ENCODE results near the gene SERPINE3.
A peak's percentile ranks its signal among the peaks of the same experiment; 100 is the strongest.

Gene SERPINE3

DNA sequence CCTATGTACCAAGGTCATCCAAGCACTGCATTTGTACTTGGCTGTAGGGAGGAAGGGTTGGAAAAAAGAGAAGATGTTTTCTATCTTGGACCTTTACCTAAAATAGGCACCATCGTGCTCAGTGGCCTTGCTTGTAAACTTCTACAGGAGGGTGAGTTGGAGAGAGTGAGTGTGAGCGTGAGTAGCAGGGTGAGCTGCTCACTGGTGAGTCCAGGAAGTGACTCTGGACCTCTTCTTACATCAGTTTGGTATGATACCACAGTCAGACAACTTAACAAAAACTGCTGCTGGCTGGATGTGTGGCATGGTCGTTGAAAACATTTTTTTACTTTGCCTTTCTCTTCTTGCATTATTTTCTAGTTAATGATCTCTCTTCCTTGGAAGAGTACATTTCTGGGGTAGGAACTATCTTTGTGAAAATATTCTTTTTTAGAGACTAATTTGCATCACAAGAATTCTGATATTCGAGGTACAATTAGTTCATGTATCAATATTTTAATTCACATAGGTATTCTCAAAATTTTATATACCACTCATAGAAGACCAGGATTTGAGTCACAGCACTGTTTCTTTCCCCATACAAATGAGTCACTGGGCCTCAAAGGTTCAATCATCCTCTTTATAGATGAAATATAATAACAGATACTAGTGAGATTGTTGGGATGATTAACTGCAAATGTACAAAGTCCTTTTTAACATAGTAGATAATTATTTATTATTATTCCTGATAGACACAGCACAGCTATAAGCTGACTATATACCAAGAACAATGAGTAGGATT is 651 bp downstream of the SERPINE3 start:
- Mint-ChIP-seq H3K4me3 (no peak overlapping the region), H3K27me3 (no peaks in the 10 kb centered on the region), H3K9me3 (no peaks in the 10 kb centered on the region), H3K36me3 (ENCODE audit: low read depth) (no peaks in the 10 kb centered on the region), H3K27ac (no peak overlapping the region), H3K4me1 (peaks cover 2% of the 10 kb centered on the region)
- DNase-seq (no peak), ATAC-seq (peak; percentile 37)

DNA sequence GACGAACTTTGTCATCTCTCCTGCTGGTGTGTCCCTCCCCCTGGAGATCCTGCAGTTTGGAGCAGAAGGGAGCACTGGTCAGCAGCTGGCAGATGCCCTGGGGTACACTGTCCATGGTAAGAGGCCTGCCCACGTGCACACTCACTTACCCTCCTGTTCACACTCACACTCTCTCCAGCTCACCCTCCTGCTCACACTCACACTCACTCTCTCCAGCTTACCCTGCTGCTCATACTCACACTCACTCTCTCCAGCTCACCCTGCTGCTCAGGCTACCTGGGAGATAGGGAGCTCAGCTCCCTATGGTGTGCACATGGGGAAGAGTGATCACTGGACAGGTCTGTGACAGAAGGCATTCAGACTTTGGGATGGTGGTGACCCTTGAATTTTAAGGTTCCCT is 1.7 kb downstream of the SERPINE3 start:
- no peak overlapping the region for H3K4me3 Mint-ChIP-seq
- H3K27ac Mint-ChIP-seq, result no peak overlapping the region
- no peaks in the 10 kb centered on the region for H3K9me3 Mint-ChIP-seq
- H3K4me1 Mint-ChIP-seq, result peaks cover 2% of the 10 kb centered on the region
- no peak for ATAC-seq
- H3K36me3 Mint-ChIP-seq (ENCODE audit: low read depth), result no peaks in the 10 kb centered on the region
- DNase-seq, result no peak
- no peaks in the 10 kb centered on the region for H3K27me3 Mint-ChIP-seq

DNA sequence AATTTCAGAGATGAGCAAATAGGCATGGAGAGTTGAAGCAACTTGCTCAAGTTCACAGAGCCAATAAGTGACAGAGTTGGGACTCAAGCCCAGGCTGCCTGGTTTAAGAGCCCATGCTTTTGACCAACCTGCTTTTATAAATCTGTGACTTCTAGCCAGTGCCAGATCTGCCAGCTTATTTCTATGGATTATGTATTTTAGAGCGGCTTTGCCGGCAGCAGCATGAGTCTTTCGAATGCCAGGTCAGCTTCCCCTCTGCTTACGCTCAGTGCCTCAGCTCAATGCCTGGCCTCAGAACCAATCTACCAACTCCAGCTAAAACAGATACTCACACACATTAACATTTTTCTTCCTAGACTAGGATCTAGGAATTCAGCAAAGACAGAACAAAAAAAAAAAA is 2.3 kb downstream of the SERPINE3 start:
- no peaks in the 10 kb centered on the region for H3K27me3 Mint-ChIP-seq
- H3K36me3 Mint-ChIP-seq (ENCODE audit: low read depth), result no peaks in the 10 kb centered on the region
- no peak for ATAC-seq
- H3K4me1 Mint-ChIP-seq, result peaks cover 2% of the 10 kb centered on the region
- H3K4me3 Mint-ChIP-seq, result no peak overlapping the region
- H3K27ac Mint-ChIP-seq, result no peak overlapping the region
- no peaks in the 10 kb centered on the region for H3K9me3 Mint-ChIP-seq
- no peak for DNase-seq

DNA sequence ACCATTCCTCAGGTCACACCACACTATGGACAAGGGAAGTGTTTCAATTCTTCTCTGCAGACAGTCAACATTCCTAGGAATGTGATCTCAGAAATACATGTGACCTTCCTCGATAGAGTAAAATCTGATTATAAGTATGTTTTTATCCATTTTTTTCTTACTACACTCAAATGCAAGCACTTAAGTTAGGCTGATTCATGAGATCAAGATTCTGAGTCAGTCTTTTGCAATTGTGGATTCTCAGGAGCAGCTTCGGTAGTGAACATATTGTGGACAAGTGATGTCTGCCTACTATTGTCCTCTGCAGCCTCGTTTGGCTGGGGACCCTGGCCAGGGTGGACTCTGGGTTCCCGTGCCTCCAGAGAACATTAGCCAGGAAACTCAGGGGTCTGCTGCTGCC is 3.2 kb downstream of the SERPINE3 start:
- no peak overlapping the region for H3K27ac Mint-ChIP-seq
- DNase-seq (no peak), ATAC-seq (no peak)
- H3K4me3 Mint-ChIP-seq, result no peak overlapping the region
- H3K9me3 Mint-ChIP-seq, result no peaks in the 10 kb centered on the region
- peaks cover 2% of the 10 kb centered on the region for H3K4me1 Mint-ChIP-seq
- H3K36me3 Mint-ChIP-seq (ENCODE audit: low read depth), result no peaks in the 10 kb centered on the region
- H3K27me3 Mint-ChIP-seq, result no peaks in the 10 kb centered on the region

DNA sequence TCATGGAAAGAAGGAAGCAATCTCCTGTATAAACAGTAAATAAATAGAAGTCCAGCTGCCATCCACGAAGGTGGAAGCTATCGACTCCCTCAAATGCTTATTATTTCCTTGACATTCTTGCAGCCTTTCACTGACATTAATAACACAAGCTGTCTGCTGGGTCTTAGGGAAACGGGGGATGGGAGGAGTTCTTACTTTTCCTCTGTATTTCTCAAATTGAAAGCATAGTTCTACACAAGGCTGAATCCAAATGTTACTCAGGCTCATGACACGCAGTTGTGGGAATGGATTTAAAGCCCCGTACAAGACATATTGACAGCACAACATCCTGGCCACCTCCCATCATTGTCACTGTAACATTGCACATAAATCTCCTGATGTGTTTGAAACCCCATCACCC is 4.0 kb downstream of the SERPINE3 start:
- ATAC-seq, result no peak
- H3K27ac Mint-ChIP-seq, result no peak overlapping the region
- H3K9me3 Mint-ChIP-seq, result no peaks in the 10 kb centered on the region
- no peaks in the 10 kb centered on the region for H3K27me3 Mint-ChIP-seq
- DNase-seq, result no peak
- no peaks in the 10 kb centered on the region for H3K36me3 Mint-ChIP-seq (ENCODE audit: low read depth)
- no peak overlapping the region for H3K4me3 Mint-ChIP-seq
- peaks cover 2% of the 10 kb centered on the region for H3K4me1 Mint-ChIP-seq

DNA sequence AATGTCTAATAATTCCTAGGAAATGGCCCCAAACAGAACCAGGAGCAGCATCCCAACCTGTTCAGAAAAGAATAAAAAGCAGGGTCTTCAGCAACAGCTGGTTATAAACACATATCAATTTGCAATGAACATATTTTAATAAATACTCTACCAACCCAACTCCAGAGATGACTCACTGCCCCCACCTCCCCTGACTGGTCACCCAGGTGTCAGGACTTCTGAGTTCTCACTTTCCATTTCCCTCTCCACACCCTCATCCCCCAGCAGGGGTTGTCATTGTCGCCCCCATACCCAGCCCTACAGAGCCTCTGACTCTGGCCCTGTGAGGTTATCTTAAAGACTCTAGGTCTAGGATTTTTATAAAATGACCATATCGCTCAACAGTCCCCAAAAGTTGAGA is 6.9 kb downstream of the SERPINE3 start:
- H3K9me3 Mint-ChIP-seq, result no peaks in the 10 kb centered on the region
- no peak for DNase-seq
- ATAC-seq, result no peak
- no peaks in the 10 kb centered on the region for H3K27me3 Mint-ChIP-seq
- no peak overlapping the region for H3K27ac Mint-ChIP-seq
- H3K4me3 Mint-ChIP-seq, result no peak overlapping the region
- H3K36me3 Mint-ChIP-seq (ENCODE audit: low read depth), result peaks cover 4% of the 10 kb centered on the region
- H3K4me1 Mint-ChIP-seq, result no peaks in the 10 kb centered on the region

DNA sequence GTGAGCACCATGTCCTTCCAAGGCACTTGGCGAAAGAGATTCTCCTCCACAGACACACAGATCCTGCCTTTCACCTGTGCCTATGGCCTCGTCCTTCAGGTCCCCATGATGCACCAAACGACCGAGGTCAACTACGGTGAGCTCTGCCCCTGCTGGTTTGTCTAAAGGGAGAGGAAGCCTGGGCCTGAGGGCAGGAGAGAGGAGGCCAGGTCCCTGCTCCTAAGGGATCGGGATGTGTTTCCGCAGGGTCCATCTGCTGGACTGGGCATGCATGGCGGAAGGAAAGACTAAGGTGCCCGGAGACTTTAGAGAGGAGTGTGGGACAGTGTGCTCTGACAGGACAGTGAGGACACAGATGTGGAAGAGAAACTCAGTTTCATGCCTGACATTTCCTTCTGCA is 7.6 kb downstream of the SERPINE3 start:
- Mint-ChIP-seq H3K36me3 (ENCODE audit: low read depth) (peaks cover 5% of the 10 kb centered on the region), H3K9me3 (no peaks in the 10 kb centered on the region), H3K27me3 (no peaks in the 10 kb centered on the region), H3K27ac (no peak overlapping the region), H3K4me1 (no peaks in the 10 kb centered on the region), H3K4me3 (no peak overlapping the region)
- no peak for DNase-seq
- ATAC-seq, result peak; percentile 15

DNA sequence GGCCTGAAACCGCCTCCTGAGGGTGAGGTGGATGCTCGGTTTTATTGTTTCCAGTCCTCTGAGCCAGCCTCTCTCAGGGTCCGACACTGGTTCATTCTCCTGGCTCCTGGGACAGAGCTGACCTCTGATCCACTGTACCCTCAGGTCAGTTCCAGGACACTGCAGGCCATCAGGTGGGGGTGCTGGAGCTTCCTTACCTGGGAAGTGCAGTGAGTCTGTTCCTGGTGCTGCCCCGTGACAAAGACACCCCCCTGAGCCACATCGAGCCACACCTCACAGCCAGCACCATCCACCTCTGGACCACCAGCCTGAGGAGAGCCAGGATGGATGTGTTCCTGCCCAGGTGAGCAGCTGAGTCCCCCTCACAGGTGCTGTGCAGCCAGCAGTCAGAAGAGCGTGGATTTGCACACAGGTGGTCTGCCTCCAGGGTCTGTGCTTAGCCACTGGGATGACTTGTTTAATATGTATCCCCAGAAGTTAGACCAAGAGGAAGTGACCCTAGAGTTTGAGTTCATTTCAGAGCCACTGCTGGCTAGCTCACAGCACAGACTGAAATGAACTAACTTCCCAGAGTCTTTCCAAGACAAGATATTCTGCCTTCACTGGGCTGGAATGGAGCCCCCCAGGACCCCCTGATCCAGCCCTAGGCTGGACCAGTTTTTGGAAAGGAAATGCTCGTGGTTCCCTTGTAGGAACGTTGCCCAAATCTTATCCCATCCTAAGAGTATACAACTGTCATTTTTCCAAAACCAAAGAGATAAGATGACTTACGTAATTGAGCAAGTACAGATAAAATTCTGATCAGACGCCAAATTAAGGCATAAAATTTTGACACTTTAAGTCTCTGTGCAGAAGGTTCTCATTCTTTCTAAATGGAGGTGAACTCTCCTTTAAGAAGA is 8.8 kb downstream of the SERPINE3 start:
- Mint-ChIP-seq H3K27me3 (no peaks in the 10 kb centered on the region), H3K4me3 (no peak overlapping the region), H3K36me3 (ENCODE audit: low read depth) (peaks cover 6% of the 10 kb centered on the region), H3K4me1 (no peaks in the 10 kb centered on the region), H3K27ac (no peak overlapping the region), H3K9me3 (no peaks in the 10 kb centered on the region)
- no peak for ATAC-seq
- DNase-seq, result no peak

DNA sequence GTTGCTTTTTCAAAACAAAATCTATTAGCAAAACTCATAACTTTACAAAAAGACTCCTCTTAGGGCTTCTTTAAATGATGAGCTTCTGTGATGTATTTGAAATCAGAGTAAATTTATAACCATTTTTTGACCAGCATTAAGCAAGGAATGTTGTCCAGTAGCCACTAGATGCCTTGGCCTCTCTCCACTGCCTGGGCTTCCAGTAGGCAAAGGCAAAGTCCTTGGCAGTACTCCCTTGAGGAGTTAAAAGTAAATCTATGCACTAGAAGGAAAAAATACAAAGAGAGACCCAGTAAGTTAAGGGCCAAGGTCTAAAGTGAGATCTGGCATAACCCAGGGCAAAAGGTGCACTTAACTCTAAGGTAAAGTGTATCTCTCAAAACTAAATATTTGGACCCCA is 9.5 kb downstream of the SERPINE3 start:
- ATAC-seq (no peak), DNase-seq (no peak)
- H3K9me3 Mint-ChIP-seq, result no peaks in the 10 kb centered on the region
- no peaks in the 10 kb centered on the region for H3K27me3 Mint-ChIP-seq
- H3K4me3 Mint-ChIP-seq, result no peak overlapping the region
- no peaks in the 10 kb centered on the region for H3K4me1 Mint-ChIP-seq
- no peak overlapping the region for H3K27ac Mint-ChIP-seq
- peaks cover 6% of the 10 kb centered on the region for H3K36me3 Mint-ChIP-seq (ENCODE audit: low read depth)

DNA sequence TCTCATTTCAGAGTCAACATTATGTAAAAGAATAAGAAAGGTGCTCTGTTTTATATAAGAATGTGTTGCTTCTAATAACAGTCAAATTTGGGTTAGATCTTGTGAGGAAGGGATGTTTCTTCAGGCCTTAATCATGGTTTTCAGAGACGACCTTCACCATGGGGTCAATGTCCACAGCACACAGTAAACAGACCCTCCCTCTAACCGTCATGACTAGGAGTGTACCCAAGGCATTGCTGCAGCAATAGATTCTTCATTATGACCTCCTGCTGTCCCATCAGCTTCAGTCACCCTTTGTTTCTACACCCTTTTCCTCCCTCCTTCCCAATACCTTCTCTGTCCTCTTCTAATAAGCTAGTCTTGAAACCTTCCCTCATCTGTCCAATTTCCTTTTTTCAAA is 15.7 kb downstream of the SERPINE3 start:
- Mint-ChIP-seq H3K9me3 (no peaks in the 10 kb centered on the region), H3K4me3 (no peak overlapping the region), H3K4me1 (no peaks in the 10 kb centered on the region), H3K36me3 (ENCODE audit: low read depth) (peaks cover 6% of the 10 kb centered on the region), H3K27ac (no peak overlapping the region), H3K27me3 (no peaks in the 10 kb centered on the region)
- DNase-seq (no peak), ATAC-seq (no peak)

DNA sequence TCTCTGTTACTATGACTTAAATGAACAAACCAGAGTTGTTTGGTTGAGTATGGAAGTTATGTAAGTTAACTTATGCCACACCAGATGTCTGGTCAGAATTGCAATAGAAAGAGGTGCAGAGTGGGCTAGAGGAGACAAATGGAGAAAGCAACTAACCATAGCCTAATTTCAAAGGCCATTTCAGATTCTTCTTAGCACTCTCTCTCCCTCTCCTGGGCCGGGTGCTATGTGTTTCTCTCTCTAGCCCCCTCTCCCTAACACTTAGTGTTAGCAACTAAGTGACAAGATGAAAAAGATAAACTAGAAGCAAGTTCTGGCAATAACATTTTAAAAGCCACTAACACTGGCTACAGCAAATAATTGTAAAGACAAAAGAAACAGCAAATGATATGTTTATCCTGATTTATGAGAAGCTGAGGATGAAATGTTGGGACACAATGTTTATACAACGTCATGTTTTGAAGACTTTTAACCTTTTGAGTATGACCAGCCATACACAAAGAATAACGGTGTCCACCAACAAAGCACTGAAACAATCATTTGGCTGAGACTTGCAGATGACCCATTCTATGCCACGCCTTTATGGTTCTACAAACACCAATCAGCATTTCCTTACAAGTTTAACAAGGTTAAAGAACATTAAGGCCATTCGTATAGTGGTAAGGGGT is 18.6 kb downstream of the SERPINE3 start:
- Mint-ChIP-seq H3K4me1 (peaks cover 5% of the 10 kb centered on the region), H3K27me3 (no peaks in the 10 kb centered on the region), H3K9me3 (no peaks in the 10 kb centered on the region), H3K27ac (no peak overlapping the region), H3K36me3 (ENCODE audit: low read depth) (peaks cover 18% of the 10 kb centered on the region), H3K4me3 (no peak overlapping the region)
- no peak for ATAC-seq
- no peak for DNase-seq

DNA sequence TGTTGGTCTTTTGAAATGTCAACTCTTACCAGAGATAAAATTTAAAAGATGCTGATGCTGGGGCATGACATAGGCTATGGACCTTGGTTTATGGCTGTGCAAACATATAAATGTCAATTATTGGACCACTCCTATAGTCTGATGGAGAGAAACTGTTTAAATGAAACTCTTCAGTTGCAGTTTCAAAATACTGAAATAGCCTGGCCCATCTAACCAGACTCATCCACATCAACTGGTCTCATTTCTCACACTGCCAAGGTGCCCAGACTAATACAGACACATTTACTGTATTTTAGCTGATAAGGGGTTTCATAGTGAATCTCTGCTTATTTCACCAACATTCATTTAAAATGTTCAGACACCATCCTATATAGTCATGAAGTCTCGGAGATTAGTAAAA is 19.9 kb downstream of the SERPINE3 start:
- Mint-ChIP-seq H3K4me3 (no peak overlapping the region), H3K36me3 (ENCODE audit: low read depth) (peaks cover 21% of the 10 kb centered on the region), H3K4me1 (peaks cover 16% of the 10 kb centered on the region), H3K27me3 (no peaks in the 10 kb centered on the region), H3K9me3 (no peaks in the 10 kb centered on the region), H3K27ac (no peak overlapping the region)
- ATAC-seq (no peak), DNase-seq (no peak)

DNA sequence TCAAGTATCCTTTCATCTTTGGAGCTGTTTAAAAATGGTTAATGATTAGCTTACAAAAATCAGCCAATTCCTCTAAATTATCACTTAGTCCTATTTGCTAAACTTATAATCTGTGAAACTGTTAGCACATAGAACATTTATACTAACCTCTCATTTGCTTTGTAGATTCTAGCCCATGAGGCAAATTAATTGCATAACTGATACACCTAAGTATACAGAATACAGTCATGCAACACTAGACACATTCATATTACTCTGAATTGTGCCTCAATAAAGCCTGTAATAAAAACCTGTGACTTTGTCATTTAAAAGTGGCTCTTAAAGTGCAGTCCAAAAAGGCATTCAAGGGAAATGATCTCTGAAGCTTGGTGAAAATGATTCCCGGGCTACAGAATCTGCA is 21.0 kb downstream of the SERPINE3 start:
- Mint-ChIP-seq H3K4me3 (no peak overlapping the region), H3K36me3 (ENCODE audit: low read depth) (peaks cover 31% of the 10 kb centered on the region), H3K4me1 (peaks cover 22% of the 10 kb centered on the region), H3K27ac (no peak overlapping the region), H3K9me3 (no peaks in the 10 kb centered on the region), H3K27me3 (no peaks in the 10 kb centered on the region)
- ATAC-seq (no peak), DNase-seq (no peak)

DNA sequence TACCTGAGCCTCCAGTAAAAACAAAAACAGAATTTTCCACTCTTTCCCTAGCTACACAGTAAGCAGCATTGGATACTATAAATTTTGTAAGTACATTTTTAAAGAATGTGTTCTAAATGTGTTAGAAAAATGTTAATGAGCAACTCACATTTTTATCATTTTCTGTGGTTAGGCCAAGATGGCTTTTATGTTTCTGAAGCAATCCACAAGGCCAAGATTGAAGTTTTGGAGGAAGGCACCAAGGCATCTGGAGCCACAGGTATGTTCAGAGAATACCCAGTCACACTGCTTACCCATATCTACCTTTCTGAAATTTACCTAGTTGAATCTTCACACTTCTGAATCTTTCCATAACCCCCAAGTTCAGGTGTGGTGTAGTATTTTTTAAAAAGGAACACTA is 21.6 kb downstream of the SERPINE3 start:
- DNase-seq, result no peak
- H3K4me1 Mint-ChIP-seq, result peaks cover 22% of the 10 kb centered on the region
- H3K36me3 Mint-ChIP-seq (ENCODE audit: low read depth), result peaks cover 32% of the 10 kb centered on the region
- H3K27ac Mint-ChIP-seq, result no peak overlapping the region
- H3K4me3 Mint-ChIP-seq, result no peak overlapping the region
- no peak for ATAC-seq
- H3K27me3 Mint-ChIP-seq, result no peaks in the 10 kb centered on the region
- no peaks in the 10 kb centered on the region for H3K9me3 Mint-ChIP-seq

DNA sequence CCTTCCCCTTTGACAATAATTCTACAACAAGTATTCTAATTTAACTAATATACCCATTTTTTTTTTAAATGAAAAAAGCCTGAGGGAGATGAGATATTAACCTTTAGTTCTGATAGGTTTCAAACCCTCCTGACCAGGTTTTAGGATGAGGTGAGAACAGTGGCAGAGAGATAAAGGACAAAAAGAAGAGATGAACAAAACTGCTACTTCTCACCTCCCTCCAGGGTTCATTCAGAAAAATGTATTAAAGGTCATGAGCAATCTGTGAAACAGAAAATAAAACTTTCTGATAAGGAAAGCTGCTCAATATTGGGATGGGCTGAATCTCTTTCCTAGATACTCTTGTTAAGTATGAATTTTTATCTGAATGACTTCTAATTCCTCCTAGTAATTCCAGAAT is 24.1 kb downstream of the SERPINE3 start:
- H3K27me3 Mint-ChIP-seq, result no peaks in the 10 kb centered on the region
- ATAC-seq (peak; percentile 51), DNase-seq (no peak)
- H3K36me3 Mint-ChIP-seq (ENCODE audit: low read depth), result peaks cover 42% of the 10 kb centered on the region
- no peak overlapping the region for H3K4me3 Mint-ChIP-seq
- H3K4me1 Mint-ChIP-seq, result peaks cover 22% of the 10 kb centered on the region
- H3K27ac Mint-ChIP-seq, result peak overlapping the region; percentile 41
- H3K9me3 Mint-ChIP-seq, result no peaks in the 10 kb centered on the region

All from activated naive CD8-positive, alpha-beta T cell treated with anti-CD3 and anti-CD28 coated beads, Interleukin-2, amount 50 U/mL, for 24 hours (primary cell).